ENCODE measurements around the gene C1orf35.

The C1orf35 gene

DNA sequence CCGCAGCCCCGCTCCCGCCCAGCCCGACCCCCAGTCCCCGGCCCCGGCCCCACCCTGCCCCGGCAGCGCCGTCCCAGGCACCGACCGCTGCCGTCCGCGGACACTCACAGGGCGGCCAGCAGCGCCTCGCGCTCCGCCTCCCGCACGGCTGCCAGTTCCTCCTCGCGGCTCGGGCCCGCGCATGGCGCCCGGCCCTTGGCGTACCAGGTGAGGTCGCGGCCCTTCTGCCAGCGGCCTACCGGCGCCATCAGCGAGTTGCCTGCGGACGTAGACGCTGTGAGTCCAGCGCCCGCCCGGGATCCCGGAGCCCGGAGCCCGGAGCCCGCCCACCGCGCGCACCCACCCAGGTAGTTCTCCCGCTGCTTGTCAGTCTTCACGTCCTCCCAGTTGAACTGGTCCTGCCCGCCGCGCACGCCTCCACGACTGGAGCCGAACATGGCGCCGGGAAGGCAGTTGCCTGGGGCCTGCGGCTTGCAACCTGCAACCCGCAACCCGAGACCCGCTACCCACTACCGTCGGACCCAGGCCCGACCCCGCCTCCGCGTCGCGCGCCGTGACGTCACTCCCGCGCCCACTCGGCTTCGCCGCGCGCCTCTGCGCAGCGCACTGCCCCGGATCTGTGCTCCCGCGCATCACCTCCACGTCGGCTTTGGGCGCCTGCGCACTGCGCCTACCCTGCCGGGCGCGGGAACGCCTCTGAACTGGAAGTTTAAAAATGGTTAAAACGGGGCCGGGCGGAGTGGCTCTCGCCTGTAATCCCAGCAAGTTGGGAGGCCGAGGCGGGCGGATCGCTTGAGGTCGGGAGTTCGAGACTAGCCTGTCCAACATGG is at the start of gene C1orf35:
TSS of gene C1orf35 (minus strand) at position 535 of the 830 bp plus-strand sequence. CDS start at position 437, 98 bp downstream.
- peak; percentile 99 for DNase-seq (ENCODE audit: low spot score)

DNA sequence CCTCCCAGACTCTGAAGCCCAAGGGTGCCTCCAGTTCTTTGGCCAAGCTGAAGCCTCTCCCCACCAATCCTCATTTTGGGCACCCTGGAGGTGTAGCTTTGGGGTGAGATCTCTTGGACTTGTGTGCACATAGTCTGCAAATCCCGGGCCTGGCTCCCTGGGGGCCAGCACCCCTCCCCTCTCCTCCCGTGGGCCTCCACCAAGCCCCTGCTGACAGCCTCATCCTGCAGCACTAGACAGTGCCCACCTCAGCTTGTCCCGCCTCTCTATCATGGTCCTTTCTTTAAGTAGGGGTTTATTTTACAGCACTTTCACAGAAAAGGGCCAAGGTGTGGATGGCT is 49.8 kb upstream of the C1orf35 start:
- no peak for DNase-seq (ENCODE audit: low spot score)

DNA sequence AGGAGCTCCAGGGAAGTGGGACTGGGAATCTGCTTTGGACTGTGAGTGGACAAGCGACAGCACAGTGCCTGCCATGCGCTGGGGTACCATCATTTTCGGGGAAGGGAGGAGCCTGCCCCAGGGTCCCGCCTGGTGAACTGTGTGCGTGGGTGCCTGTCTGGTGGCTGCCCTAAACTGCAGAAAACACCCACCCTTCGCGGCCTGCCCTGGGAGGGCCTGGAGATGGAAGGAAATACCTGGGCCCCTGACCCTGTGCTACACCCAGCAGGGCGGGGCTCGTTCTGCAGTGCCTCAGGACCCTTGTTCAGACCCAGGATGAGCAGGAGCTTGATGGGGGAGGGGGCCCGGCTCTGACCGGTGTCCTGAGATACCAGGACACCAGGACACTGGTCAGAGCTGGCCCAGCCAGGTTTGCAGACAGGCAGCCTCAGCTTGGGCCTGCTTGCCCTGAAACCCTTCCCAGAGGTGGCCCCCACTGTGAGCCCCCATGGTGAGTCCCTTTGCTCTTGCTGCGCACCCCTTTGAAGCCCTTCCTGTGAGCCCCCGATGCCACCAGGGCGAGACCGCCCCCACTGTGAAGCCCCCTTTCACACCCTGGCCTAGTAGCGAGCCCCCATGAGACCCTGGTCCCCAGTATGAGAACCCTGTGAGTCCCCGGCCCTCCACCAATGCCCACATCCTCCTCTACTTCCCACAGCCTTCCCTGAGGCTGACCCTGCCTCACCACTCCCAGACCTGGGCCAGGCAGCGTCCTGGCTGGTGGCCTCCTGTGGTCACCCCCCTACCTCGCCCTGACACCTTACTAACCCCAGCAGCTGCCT is 49.2 kb upstream of the C1orf35 start:
- DNase-seq (ENCODE audit: low spot score) = no peak

DNA sequence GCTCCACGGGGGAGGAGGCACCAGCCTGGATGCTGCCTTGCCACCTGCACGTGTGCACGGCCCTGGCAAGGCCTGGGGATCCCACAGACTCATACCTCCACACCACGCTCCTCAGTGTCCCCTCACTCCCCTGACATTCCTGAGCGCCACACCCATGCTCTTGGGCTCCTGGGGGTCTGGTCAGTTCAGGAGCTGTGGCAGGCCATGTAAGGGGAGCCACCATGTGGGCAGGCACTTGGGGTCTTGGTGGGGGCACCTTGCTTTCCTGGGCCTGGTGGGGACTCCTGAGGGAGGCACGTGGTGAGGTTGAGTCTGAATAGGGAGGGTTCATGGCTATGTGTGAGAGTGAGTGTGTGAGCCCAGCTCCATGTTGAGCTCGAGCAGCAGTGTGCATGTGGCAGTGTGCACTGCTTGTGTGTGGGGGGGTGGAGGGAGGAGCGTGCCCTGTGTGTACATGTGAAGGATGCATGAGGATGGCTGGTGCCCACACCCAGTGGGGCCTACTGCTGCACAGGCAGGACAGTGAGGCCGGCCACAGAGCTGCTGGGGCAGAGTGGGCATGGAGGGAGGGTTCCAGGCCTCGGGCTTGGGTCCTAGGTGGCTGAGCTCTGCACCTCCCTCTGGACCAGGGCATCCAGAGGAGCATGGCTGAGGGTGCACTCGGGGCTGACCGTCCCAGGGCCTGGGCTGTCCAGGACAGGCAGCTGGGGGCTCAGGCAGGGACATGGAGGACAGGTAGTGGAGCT is 48.2 kb upstream of the C1orf35 start:
- DNase-seq (ENCODE audit: low spot score) = no peak

DNA sequence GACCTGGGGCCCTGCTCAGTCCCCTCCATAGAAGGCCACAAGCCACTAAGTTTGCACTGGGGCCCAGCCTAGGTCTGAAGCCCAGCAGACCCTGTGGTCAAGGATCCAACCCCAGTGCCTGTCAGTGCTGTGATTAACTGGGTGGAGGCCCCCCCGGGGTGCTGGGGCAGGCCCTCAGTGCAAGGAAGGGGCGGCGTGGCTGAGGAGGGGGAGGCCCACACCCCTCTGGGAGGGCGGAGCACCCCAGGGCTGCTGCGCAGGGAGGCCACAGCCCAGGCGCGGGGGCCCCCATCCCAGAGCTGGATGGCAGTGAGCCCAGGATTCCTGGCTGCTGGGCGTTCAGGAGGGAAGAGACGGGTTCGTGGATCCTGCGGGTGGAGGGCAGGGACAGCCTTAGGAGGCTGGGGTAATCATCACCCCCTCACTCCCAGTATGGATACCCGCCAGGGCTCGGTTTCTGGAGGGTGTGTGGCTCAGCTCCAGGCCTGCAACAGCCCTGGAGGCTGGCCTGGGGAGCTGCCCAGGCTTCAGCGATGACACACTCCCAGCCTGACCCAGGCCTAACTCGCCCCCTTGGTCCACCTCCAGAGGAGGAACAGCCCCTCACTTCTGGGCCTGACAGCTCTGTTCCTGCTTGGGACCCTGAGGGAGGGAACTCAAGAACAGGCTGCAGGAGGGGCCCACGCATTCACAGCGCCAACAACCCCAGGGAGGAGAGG is 47.5 kb upstream of the C1orf35 start:
- no peak for DNase-seq (ENCODE audit: low spot score)

DNA sequence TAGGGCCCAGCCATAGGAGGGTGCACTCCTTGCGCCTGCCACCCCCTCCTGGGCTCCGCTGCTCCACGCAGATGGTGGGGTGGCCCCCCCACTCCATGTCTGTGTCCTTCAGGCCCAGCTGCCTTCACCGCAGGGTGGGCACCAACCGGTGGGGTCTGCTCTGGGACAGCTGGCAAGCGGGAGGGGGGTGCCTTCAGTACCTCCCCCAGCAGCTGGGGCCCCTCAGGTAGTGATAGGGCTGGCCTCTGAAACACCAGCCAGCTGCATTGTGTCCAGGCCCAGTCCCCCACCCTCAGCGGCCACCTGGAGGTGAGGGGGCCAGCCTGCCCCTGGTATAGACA is 47.0 kb upstream of the C1orf35 start:
- DNase-seq (ENCODE audit: low spot score) = no peak

DNA sequence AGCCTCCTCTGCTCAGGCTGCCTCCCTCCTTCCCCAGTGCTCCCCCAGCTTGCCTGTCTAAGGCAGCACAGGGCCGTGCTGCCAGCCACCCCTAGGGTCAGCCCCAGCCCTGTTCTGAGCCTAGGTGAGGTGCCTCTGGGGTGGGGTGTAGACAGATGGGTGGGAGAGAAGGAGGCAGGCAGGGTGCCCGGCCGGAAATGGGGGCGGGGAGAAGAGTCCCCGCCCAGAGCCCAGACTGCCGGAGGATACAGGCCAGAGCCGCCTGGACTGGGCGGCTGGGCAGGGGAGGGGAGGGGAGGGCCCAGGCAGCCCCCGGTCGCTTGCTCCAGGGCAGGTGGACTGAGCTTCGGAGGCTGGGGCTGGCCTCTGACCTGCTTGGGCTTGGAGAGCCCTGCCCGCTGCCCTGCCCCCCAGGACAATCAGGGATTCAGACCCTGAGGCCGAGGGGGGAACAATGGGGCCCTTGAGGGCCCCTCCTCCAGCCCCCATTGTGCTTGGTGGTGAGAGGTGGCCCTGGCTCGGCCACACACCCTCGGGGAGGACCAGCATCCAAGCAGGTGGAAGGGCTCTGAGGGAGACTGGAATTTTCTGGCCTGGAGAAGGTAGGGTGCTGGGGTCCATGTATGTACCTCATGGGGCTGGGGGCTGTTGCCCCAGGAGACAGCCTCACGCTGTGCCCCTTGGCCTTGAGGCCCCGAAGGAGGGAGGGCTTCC is 46.4 kb upstream of the C1orf35 start, which contains the start of gene GJC2:
TSS of gene GJC2 (plus strand) at position 525 of the 714 bp plus-strand sequence. CDS start 7,829 bp downstream, outside the sequence.
- peak; percentile 75 for DNase-seq (ENCODE audit: low spot score)

DNA sequence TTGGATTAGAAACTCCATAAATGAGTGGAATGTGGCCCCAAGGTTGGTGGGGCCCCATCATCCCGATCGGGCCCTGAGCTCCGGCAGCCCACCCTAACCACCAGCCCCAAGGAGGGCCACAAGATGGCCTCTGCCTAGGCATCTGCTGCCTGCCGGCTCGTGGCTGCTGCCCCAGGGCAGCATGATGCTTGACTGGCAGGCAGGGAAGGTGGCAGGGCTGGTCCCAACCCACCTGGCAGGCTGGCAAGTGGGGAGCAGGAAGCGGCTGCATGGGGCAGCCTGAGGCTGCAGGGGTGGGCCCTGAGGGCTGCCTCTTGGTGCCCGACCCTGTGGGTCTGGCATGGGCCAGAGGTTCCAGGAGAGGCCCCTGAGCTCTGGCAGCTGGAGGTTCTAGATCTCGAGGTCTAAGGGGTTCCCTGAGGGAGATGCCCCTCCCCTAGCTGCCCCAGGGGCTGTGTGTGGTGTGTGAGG is 45.8 kb upstream of the C1orf35 start:
- DNase-seq (ENCODE audit: low spot score) = no peak

DNA sequence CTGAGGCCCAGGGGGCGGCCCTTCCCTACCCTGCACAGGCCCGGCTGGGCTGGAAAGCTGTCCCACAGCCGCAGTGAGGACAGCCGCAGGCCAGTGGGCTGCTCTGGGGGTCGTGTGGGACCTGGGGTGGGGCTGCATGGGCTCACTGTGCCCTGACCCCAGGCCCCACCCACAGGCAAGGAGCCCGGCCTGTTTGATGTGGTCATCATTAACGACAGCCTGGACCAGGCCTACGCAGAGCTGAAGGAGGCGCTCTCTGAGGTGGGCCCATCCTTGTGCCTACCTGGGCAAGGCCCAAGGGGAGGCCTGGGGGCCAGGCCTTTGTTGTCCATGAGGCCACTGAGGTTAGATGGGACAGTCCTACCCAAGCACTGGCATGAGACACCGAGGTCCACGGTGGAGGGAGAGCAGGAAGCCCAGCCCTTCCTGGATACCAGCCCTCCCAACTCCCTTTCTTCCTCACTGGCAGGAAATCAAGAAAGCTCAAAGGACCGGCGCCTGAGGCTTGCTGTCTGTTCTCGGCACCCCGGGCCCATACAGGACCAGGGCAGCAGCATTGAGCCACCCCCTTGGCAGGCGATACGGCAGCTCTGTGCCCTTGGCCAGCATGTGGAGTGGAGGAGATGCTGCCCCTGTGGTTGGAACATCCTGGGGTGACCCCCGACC is 45.2 kb upstream of the C1orf35 start:
- DNase-seq (ENCODE audit: low spot score) = no peak

DNA sequence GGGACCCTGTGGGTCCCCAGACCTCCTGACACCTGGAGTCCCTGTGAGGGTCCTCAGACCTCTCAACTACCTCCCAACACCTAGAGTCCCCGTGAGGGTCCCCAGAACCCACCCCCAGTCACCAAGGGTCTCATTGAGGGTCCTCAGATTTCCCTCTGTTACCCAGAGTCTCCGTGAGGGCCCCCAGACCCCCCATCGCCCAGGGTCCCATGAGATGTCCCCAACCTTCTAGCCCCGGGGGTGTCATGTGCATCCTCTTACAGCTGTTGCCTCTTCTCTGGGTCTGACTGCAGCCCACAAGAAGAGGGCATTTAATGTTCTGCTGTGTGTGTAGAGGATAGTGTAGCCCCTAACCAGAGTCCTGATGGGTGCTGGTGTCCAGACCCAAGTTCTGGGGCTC is 44.6 kb upstream of the C1orf35 start:
- DNase-seq (ENCODE audit: low spot score) = no peak

DNA sequence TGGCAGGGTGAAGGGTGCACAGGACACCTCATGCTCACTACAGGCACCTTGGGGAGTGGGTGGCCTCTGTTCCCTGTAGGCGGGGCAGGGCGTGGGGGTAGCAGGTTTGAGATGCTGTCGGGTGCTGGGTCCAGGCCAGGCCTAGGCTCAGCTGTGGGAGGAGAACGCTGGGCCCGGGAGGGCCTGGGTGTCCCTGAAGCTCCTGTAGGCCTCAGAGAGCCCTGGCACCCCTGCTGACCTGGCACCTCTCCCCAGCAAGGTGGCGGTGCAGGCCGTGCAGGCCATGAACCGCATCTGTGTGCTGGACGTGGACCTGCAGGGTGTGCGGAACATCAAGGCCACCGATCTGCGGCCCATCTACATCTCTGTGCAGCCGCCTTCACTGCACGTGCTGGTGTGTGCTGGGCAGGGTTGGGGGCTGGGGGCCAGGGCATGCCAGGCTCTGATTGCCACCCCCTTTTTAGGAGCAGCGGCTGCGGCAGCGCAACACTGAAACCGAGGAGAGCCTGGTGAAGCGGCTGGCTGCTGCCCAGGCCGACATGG is 44.1 kb upstream of the C1orf35 start:
- DNase-seq (ENCODE audit: low spot score) = peak; percentile 40

DNA sequence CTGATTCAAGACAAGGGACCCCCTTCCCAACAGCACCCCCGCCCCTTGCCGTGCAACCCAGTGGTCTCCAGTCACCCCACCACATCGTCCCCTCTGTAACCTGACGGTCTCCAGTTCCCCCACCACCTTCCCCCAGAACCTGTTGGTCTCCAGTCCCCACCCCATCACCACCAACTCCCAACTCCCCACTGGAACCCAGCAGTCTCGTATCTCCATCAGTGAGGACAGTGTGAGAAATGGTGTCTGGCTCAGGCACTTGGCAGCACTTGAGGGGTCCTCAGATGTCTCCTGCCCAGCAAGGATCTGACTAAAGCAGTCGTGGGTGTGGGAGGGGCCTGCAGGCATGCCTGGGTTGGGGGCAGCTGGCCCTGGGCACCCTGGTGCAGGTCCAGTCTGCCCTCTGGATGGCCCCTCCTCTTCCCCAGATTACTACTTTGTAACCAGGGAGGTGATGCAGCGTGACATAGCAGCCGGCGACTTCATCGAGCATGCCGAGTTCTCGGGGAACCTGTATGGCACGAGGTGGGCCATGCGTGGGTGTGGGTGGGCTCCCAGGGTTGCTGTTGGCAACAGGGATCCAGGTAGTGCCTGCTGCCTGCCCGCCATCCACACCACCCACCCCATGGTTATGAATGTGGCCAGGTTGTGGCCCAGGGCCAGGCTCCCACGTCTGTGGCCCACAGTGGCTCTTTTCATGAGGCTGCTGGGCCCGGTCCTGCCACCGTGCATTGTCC is 43.5 kb upstream of the C1orf35 start:
- DNase-seq (ENCODE audit: low spot score) = no peak

DNA sequence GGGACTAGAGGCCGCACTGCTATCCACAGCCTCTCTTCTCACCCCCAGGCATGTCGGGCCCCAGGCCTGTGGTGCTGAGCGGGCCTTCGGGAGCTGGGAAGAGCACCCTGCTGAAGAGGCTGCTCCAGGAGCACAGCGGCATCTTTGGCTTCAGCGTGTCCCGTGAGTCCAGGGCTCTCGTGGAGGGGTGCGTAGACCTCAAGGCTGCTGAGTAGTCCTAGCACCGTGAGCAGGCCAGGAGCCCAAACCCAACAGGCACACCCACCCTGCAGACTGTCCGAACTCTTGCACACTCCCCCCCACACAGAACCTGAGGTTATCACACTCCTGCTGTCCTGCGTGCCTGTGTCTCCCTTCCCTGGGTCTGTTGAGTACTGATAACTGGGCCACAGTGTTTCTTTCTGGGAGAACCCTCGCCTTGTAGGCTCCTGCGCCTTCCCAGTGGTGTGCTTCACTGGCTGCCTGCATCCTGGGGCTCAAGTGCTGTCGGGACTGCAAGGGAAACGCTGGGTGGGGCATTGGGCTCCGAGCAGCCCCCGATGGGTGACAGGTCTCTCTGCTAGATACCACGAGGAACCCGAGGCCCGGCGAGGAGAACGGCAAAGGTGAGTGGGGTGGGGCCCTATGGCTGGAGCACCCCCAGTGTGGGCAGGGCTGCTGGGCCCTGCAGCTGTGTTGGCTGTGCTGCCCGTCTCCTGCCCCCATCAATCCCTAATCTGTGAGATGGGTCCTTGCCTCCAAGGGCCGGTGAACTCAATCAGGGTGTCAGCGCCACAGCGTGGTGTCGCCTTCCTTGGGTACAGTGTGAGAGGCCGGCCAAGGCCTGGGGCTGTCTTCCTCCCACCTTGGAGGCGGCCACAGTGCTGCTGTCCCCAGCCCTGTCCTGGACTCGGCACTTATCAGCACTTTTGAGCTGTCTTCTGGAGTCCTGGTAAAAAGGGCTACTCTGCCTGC is 42.6 kb upstream of the C1orf35 start:
- no peak for DNase-seq (ENCODE audit: low spot score)

DNA sequence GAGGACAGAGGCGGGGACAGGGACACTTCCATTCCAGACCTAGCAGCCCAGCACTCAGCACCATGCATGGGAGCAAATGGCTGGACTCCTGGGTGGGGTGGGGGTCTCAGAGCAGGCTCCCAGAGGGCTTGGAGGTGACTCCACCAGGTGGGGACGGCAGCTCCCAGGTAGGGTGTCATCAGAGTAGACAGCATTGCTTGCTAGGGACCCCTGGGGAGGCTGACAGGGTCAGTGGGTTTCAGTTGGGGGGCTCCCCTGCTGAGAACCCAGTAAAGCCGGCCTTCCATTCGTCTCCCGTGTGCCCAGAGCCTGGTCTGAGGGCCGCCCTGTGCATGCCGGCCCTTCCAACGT is 41.8 kb upstream of the C1orf35 start:
- DNase-seq (ENCODE audit: low spot score) = no peak

DNA sequence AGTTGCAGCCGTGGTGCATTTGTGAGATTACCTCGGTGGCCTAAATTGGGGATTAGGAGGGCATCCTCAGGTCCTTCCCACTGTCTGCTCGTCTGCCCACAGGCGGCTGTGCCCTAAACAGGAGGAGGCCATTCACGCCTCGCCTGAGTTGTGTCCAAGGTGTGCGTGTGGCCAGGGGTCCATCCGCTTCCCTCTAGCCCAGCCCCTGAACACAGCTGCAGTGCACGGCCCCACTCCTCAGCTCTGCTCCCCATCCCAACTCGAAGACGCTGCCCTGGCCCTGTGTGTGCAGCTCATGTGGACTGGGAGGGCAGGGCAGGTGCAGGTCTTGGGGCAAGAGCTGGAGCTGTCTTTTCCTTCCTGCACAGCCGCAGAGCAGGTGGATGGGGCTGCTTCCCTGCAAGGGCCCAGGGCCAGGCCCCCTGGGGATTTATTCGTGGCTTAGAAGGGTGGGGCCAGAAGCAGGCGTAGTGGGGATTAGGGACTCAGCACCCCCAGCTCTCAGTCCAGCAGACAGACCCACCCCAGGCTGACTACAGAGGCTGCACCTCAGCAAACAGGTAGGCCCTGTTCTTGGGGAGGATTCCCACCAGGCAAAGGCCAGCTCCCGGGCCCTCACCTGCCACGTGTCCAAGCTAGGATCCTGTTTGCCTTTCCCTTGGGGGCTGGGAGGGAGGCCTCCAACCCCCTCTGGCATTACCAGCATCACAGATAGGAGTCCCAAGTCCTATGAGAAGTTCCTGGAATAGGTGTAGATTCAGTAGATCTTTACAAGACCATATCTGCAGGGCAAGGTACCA is 41.3 kb upstream of the C1orf35 start:
- no peak for DNase-seq (ENCODE audit: low spot score)

DNA sequence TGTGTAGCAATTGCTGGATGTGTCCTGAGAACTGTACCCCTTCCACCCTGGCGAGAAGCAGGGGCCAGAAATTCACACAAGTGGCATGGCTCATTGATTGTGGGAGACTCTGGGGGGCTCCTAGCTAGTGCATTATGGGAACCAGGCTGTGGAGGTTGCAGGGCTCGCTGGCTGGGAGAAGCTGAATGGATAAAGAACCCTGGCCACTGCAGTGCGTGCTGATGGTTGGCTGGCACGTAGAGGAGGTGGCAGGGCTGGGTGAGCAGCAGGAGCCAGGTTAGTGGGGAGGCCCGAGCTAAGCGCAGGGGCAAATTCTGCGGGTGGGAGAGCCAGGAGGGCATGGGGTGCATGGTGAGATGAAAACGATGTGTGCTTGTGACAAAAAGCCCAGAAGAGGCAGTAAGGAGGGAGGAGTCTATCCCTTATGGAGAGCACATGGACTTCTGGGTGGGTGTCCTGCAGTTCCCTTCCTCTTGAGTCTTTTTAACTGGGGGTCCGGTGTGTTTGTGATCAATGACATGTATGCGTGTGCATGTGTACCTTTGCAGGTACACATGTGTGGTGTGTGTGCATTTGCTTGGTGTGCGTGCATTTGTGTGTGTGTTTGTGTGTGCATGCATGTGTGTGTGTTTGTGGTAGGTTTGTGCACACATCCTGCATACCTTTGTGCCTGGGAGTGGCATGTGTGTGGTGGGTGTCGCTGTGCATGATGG is 40.5 kb upstream of the C1orf35 start:
- no peak for DNase-seq (ENCODE audit: low spot score)

DNA sequence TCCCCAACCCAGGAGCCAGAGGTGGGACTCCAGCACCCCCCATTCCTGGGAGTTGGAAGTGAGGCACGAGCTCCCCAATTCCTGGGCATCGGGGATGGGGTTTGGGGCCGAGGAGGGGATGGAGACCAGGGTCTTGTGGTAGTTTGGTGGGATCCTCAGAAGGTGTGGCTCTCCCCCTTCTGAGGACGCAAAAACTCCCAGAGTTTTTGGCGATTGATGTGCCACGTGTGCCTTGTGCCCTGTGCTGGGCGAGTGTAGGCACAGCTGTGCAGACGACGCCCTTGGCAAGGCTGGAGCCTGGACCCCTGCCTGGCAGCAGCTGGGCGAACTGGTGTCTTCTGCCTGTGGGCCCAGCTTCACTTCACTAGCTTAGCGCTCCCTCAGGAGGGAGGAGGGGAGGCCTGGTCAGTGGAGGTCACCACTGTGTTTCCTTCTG is 39.6 kb upstream of the C1orf35 start:
- no peak for DNase-seq (ENCODE audit: low spot score)

Data from ecto neural progenitor cell (in vitro differentiated cells).